Measurements from ENCODE around the gene CORO2A.

The CORO2A gene

GRCh38 chr9:98192503-98193335 lies at the start of gene CORO2A:
Gene CORO2A (minus strand): TSS chr9:98192637. CDS start chr9:98157660, 34,977 bp downstream.
- in situ Hi-C loops (cut with MboI; ENCODE audit: low sequenced_read_pairs), result no loop called here

GRCh38 chr9:98241357-98242300 lies 49.2 kb upstream of the CORO2A start:
- in situ Hi-C loops (cut with MboI; ENCODE audit: low sequenced_read_pairs), result no loop called here

GRCh38 chr9:98240475-98240874 lies 48.0 kb upstream of the CORO2A start:
- in situ Hi-C loops (cut with MboI; ENCODE audit: low sequenced_read_pairs), result no loop called here

- in situ Hi-C loops (cut with MboI; ENCODE audit: low sequenced_read_pairs), result no loop called here
Observed at GRCh38 chr9:98236901-98237487, 44.6 kb upstream of the CORO2A start.

- in situ Hi-C loops (cut with MboI; ENCODE audit: low sequenced_read_pairs), result no loop called here
Observed at GRCh38 chr9:98235126-98235525, 42.7 kb upstream of the CORO2A start.

- in situ Hi-C loops (cut with MboI; ENCODE audit: low sequenced_read_pairs), result no loop called here
Observed at GRCh38 chr9:98234245-98234825, 41.9 kb upstream of the CORO2A start.

- in situ Hi-C loops (cut with MboI; ENCODE audit: low sequenced_read_pairs), result no loop called here
Observed at GRCh38 chr9:98232926-98233325, 40.5 kb upstream of the CORO2A start.

GRCh38 chr9:98231770-98232478 lies 39.5 kb upstream of the CORO2A start:
- in situ Hi-C loops (cut with MboI; ENCODE audit: low sequenced_read_pairs), result no loop called here

- in situ Hi-C loops (cut with MboI; ENCODE audit: low sequenced_read_pairs), result no loop called here
Observed at GRCh38 chr9:98230789-98231188, 38.4 kb upstream of the CORO2A start.

GRCh38 chr9:98230304-98230703 lies 37.9 kb upstream of the CORO2A start:
- in situ Hi-C loops (cut with MboI; ENCODE audit: low sequenced_read_pairs), result no loop called here

- in situ Hi-C loops (cut with MboI; ENCODE audit: low sequenced_read_pairs), result no loop called here
Observed at GRCh38 chr9:98229620-98230019, 37.2 kb upstream of the CORO2A start.

- in situ Hi-C loops (cut with MboI; ENCODE audit: low sequenced_read_pairs), result no loop called here
Observed at GRCh38 chr9:98229090-98229395, 36.6 kb upstream of the CORO2A start.

- in situ Hi-C loops (cut with MboI; ENCODE audit: low sequenced_read_pairs), result no loop called here
Observed at GRCh38 chr9:98228392-98229089, 36.1 kb upstream of the CORO2A start.

- in situ Hi-C loops (cut with MboI; ENCODE audit: low sequenced_read_pairs), result no loop called here
Observed at GRCh38 chr9:98227883-98228282, 35.4 kb upstream of the CORO2A start.

- in situ Hi-C loops (cut with MboI; ENCODE audit: low sequenced_read_pairs), result no loop called here
Observed at GRCh38 chr9:98226957-98227356, 34.5 kb upstream of the CORO2A start.

- in situ Hi-C loops (cut with MboI; ENCODE audit: low sequenced_read_pairs), result no loop called here
Observed at GRCh38 chr9:98226516-98226915, 34.1 kb upstream of the CORO2A start.

GRCh38 chr9:98225015-98225442 lies 32.6 kb upstream of the CORO2A start:
- in situ Hi-C loops (cut with MboI; ENCODE audit: low sequenced_read_pairs), result no loop called here

GRCh38 chr9:98222885-98223691 lies 30.7 kb upstream of the CORO2A start:
- in situ Hi-C loops (cut with MboI; ENCODE audit: low sequenced_read_pairs), result no loop called here

GRCh38 chr9:98220911-98221310 lies 28.5 kb upstream of the CORO2A start:
- in situ Hi-C loops (cut with MboI; ENCODE audit: low sequenced_read_pairs), result no loop called here
